GM12875 (cell line): ENCODE measurements around the gene FGF1.

ENCODE experiments used
- H3K4me3 ChIP-seq: one replicate; pipeline ENCODE4 v1.5.1; 2011; ENCODE audit warnings: low read depth, low read length, control low read depth
- TF ChIP-seq, protein P1 (sequence below): IDR thresholded peaks from 2 replicates; pipeline ENCODE4 v1.5.1; 2011; ENCODE audit warnings: low read depth, mild to moderate bottlenecking, control low read depth, inconsistent platforms, low read length, moderate library complexity, borderline replicate concordance; ENCODE audit not compliant: insufficient read depth

FGF1 gene

DNA sequence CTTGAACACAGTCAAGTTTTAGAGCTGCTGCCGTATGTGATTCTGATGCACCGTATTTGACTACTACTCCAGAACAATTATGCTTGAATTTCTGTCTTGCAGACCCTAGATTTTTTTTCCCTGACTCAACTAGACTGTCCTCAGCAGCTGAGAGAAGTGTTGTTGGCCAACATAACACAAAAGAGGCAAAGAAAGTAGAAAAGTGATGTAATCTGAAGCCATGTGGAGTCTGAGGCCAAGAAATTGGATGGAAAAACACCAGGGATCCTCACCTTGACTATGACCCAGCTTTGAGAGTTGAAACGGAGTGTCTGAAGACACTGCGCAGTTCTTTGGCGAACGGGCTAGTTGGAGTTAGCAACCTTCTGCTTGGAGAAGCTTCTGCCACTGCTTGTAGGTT is 36.3 kb upstream of the FGF1 start:
- no peak overlapping the region for H3K4me3 ChIP-seq
- TF ChIP-seq, protein P1, sequence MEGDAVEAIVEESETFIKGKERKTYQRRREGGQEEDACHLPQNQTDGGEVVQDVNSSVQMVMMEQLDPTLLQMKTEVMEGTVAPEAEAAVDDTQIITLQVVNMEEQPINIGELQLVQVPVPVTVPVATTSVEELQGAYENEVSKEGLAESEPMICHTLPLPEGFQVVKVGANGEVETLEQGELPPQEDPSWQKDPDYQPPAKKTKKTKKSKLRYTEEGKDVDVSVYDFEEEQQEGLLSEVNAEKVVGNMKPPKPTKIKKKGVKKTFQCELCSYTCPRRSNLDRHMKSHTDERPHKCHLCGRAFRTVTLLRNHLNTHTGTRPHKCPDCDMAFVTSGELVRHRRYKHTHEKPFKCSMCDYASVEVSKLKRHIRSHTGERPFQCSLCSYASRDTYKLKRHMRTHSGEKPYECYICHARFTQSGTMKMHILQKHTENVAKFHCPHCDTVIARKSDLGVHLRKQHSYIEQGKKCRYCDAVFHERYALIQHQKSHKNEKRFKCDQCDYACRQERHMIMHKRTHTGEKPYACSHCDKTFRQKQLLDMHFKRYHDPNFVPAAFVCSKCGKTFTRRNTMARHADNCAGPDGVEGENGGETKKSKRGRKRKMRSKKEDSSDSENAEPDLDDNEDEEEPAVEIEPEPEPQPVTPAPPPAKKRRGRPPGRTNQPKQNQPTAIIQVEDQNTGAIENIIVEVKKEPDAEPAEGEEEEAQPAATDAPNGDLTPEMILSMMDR, result no peak

- TF ChIP-seq, protein P1, result no peak
- H3K4me3 ChIP-seq, result no peak overlapping the region
Measured at GRCh38 chr5:142720641-142721271, 34.9 kb upstream of the FGF1 start.

GRCh38 chr5:142719836-142720370 is 34.0 kb upstream of the FGF1 start:
- H3K4me3 ChIP-seq, result no peak overlapping the region
- TF ChIP-seq, protein P1, result no peak

DNA sequence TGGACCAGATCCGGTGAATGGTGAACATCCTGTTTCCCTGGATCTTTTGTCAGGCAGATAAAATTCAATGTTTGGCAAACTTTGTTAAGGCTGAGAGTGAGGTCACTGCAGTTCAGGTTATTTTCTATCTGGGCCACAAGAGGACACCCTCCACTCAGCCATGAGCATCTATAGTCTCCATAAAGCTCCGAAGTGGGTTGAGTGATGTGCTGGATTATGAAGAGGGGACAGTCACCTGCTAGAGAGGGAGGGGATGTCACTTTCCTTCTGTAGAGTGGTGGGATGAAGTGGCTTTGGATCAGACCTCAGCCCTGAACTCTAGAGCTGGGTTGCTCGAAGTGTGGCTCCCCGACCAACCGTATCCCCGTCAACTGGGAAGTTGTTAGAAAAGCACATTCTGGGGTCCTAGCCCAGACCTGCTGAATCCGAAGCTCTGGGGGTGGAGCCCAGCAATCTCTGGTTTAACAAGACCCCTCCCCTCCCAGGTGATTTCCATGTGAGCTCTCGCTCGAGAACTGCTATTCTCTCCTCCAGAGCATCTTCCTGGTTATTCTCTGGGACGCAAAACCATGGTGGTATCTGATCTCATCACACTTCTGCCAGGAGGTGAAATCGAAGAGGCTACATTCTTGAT is 31.8 kb upstream of the FGF1 start:
- TF ChIP-seq, protein P1, result peak; percentile 41; the same call in 1 of the 2 replicates
- no peak overlapping the region for H3K4me3 ChIP-seq

DNA sequence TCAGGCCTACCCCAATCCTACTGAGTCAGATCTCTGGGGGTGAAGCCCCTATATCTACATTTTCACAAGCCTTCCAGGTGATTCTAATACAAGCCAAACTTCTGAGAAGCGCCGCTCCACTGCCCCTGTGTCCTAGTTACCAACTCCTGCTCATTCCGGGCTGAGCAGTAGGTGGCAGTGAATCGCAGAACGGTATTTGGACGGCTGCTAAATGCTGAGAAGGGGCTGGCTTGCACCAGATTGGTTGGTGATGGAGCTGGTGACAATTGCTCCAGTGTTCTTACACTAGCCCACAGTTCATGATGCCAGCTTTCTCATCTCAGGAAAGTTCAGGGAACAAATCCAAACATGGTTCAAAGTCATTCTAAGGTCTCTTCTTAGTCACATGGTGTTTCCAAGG is 31.1 kb upstream of the FGF1 start:
- TF ChIP-seq, protein P1, result peak; percentile 55
- no peak overlapping the region for H3K4me3 ChIP-seq

- no peak overlapping the region for H3K4me3 ChIP-seq
- TF ChIP-seq, protein P1, result no peak
Measured at GRCh38 chr5:142715291-142715690, 29.4 kb upstream of the FGF1 start.
